Psoas muscle (tissue), 7 donors: Measurements from ENCODE around the gene TCL1B. TPM values are rescaled to one million over a fixed set of nuclear protein-coding genes. Genes with fewer than 3 reads are reported as not detected.

Experiments used
- polyA plus RNA-seq, 3 donors: library from polyadenylated mRNA; stranded (reverse); fragments of 200-250 nt; gene quantifications; one replicate each; pipeline ENCODE4 v1.2.3, GENCODE V29; 2013
- total RNA-seq, 4 donors: library from RNA; stranded (reverse); fragmentation: NEBNext Ultra II Directional in 2 of 4; extraction: Animal tissue kit (Norgen Biotek cat#: 25700) in 2 of 4; gene quantifications; one replicate each; pipeline versions ENCODE4 v1.2.1 to v1.2.4, GENCODE V29; 2021 to 2023
- donor health status: healthy with polysubstance abuse.
- donor health status: DM: no; HTN: no; CAD: no; lungs with moderate emphysema.
- donor health status: Bipolar disorder and iron deficiency.
- donor health status: healthy.
- donor health status: DM: no; HTN: no; CAD: no.
- donor health status: DM: no; HTN: no; CAD: no.
- donor health status: DM: yes; HTN: yes; CAD: no.

Gene TCL1B
- total and polyA plus RNA-seq, 7 donors, result not detected

Other genes starting within 250 kb of the TCL1B start
- gene SYNE3, start 169.8 kb upstream of the TCL1B start, total RNA-seq, result 1 to 10 TPM; 3.4 to 4.7 (median 4.1) TPM
- gene SYNE3, start 169.8 kb upstream of the TCL1B start, polyA plus RNA-seq, result 1 to 10 TPM in 1 of 3 donors, under 1 TPM in 2; 0.45 to 1.3 (median 0.96) TPM
- 10 to 100 TPM; 46.9 to 97.6 (median 57.0) TPM for gene GLRX5, start 151.4 kb upstream of the TCL1B start, total RNA-seq
- gene GLRX5, start 151.4 kb upstream of the TCL1B start, polyA plus RNA-seq, result 10 to 100 TPM; 65.5 to 98.7 (median 68.4) TPM
- under 1 TPM in 1 of 4 donors, not detected in 3; 0.48 TPM for gene TCL1A, start 27.7 kb downstream of the TCL1B start, total RNA-seq
- gene TCL1A, start 27.7 kb downstream of the TCL1B start, polyA plus RNA-seq, result under 1 TPM in 2 of 3 donors, not detected in 1; 0.05 to 0.17 TPM
- not detected for gene TUNAR, start 190.4 kb downstream of the TCL1B start, total RNA-seq
- under 1 TPM in 1 of 3 donors, not detected in 2; 0.01 TPM for gene TUNAR, start 190.4 kb downstream of the TCL1B start, polyA plus RNA-seq